Keratinocyte (primary cell): ENCODE measurements around the gene QPRT. TPM values are rescaled to one million over a fixed set of nuclear protein-coding genes. Genes with fewer than 3 reads are reported as not detected.

Experiments
- DNase-seq: peaks from one replicate; pipeline ENCODE4 v3.0.0-alpha.2; 2011; ENCODE audit warnings: low read depth, missing footprints, low spot score
- FAIRE-seq: peaks from 2 replicates; lab custom pipeline; 2011; peaks lifted over from hg19 to GRCh38; lab: Jason Lieb, UNC
- H2AFZ ChIP-seq: 2 replicates; pipeline ENCODE4 v1.6.0; 2012; ENCODE audit warnings: low read length, control low read depth, inconsistent platforms; ENCODE audit not compliant: control insufficient read depth
- H3K27ac ChIP-seq: 2 replicates; pipeline ENCODE4 v1.5.1; 2011; ENCODE audit warnings: low read length; ENCODE audit not compliant: control insufficient read depth, insufficient read depth
- H3K27me3 ChIP-seq: 3 replicates; pipeline ENCODE4 v1.6.0; 2011; ENCODE audit warnings: low read length; ENCODE audit not compliant: control insufficient read depth, insufficient read depth; ENCODE audit errors: extremely low read depth
- H3K36me3 ChIP-seq, 2 experiments: 2 replicates in 1 of 2; 3 replicates in 1 of 2; pipeline ENCODE4 v1.5.1; 2011; ENCODE audit warnings: low read length in 2 of 2, mild to moderate bottlenecking in 1 of 2; ENCODE audit not compliant: control insufficient read depth in 2 of 2, insufficient read depth in 2 of 2; ENCODE audit errors: extremely low read depth in 1 of 2
- H3K4me1 ChIP-seq: 3 replicates; pipeline ENCODE4 v1.5.1; 2011; ENCODE audit warnings: low read length; ENCODE audit not compliant: control insufficient read depth, insufficient read depth; ENCODE audit errors: extremely low read depth
- H3K4me2 ChIP-seq: 3 replicates; pipeline ENCODE4 v1.6.0; 2011; ENCODE audit warnings: low read depth, low read length; ENCODE audit not compliant: control insufficient read depth, insufficient read depth; ENCODE audit errors: extremely low read depth
- H3K4me3 ChIP-seq, 3 experiments: fragments of 200-600 bp in 1 of 3; sonication (generic) in 1 of 3; 2 replicates in 2 of 3; 3 replicates in 1 of 3; pipeline ENCODE4 v1.5.1; 2011 to 2016; ENCODE audit warnings: low read length in 3 of 3, mild to moderate bottlenecking in 3 of 3, control low read depth in 2 of 3, inconsistent platforms in 1 of 3, low read depth in 1 of 3, mixed read lengths in 1 of 3, mixed run types in 1 of 3, moderate library complexity in 1 of 3; ENCODE audit not compliant: control insufficient read depth in 2 of 3, insufficient read depth in 2 of 3; ENCODE audit errors: extremely low read depth in 1 of 3
- H3K79me2 ChIP-seq: 2 replicates; pipeline ENCODE4 v1.6.0; 2012; ENCODE audit warnings: low read length; ENCODE audit not compliant: control insufficient read depth, insufficient read depth
- H3K9ac ChIP-seq: 3 replicates; pipeline ENCODE4 v1.6.0; 2011; ENCODE audit warnings: low read length; ENCODE audit not compliant: control insufficient read depth, insufficient read depth; ENCODE audit errors: extremely low read depth
- H3K9me1 ChIP-seq: 3 replicates; pipeline ENCODE4 v1.6.0; 2011; ENCODE audit warnings: low read length; ENCODE audit not compliant: control insufficient read depth, insufficient read depth; ENCODE audit errors: extremely low read depth
- H3K9me3 ChIP-seq: 2 replicates; pipeline ENCODE4 v1.5.1; 2012; ENCODE audit warnings: low read depth, low read length; ENCODE audit not compliant: control insufficient read depth
- H4K20me1 ChIP-seq: 3 replicates; pipeline ENCODE4 v1.6.0; 2011; ENCODE audit warnings: low read length; ENCODE audit not compliant: control insufficient read depth, insufficient read depth; ENCODE audit errors: extremely low read depth
- EZH2 ChIP-seq: IDR thresholded peaks from one replicate; pipeline ENCODE4 v1.6.1; 2012; ENCODE audit warnings: inconsistent platforms, mild to moderate bottlenecking, low read length, moderate library complexity
- dilution Hi-C: fragments of 300-500 bp; cut with MboI; formaldehyde crosslinking; loops from one replicate; pipeline ENCODE4 v1.7.0; 2020; ENCODE audit warnings: low sequenced_read_pairs; ENCODE audit not compliant: extremely low pct_ligation_motif_present
- polyA plus RNA-seq, 5 experiments: library from polyadenylated mRNA; depleted of rRNA in 3 of 5; stranded (reverse) in 3 of 5; stranded (forward) in 1 of 5; unstranded in 1 of 5; fragments of >200 nt; gene quantifications; 1 replicate in 1 of 5; 2 replicates in 3 of 5; 3 replicates in 1 of 5; pipeline versions ENCODE4 v1.2.1 to v1.2.3, GENCODE V29; 2011 to 2012; ENCODE audit warnings: missing spikeins in 2 of 5, low read depth in 1 of 5, low replicate concordance in 1 of 5
- TF ChIP-seq, protein P1 (sequence below), 3 experiments: IDR thresholded peaks in 1 of 3; conservative IDR thresholded peaks in 1 of 3; optimal IDR thresholded peaks in 1 of 3; 2 replicates in 2 of 3; 3 replicates in 1 of 3; pipeline versions ENCODE3 to v1.5.1; 2011; ENCODE audit warnings: low read length in 3 of 3, mild to moderate bottlenecking in 3 of 3, moderate library complexity in 2 of 3, control low read depth in 1 of 3, inconsistent platforms in 1 of 3; ENCODE audit not compliant: insufficient read depth in 2 of 3; ENCODE audit errors: extremely low read depth in 1 of 3

QPRT gene
- polyA plus RNA-seq, 1 donor (not counting 4 experiments of a cell fraction or from before 2014, with no cell fraction given) = 8.8 TPM

DNA sequence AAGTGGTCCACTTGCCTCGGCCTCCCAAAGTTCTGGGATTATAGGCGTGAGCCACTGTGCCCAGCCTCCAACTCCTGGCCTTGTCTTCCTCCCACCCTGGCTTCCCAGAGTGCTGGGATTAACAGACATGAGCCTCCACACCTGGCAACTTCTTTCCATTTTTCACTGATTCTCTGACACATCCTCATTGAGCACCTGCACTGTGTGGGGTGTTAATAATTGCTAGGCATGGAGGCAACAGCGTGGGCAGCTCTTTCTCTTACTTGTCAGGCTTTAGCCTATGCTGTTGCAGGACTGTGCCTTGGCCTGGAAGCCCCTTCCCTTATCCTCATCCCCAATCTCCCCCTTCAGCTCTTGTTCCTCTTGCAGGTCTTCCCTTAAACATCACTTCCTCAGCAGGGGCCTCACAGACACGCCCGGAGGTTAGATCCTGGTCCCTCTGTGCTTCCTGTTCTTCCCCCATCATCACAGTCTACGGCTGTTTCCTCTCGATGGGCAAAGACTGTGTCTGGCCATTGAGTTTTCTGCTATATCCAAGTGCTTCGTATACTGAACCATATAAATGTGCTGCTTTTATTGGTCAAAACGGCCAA lies 7.9 kb downstream of the QPRT start:
- no peaks in the 10 kb centered on the region for H3K79me2 ChIP-seq

DNA sequence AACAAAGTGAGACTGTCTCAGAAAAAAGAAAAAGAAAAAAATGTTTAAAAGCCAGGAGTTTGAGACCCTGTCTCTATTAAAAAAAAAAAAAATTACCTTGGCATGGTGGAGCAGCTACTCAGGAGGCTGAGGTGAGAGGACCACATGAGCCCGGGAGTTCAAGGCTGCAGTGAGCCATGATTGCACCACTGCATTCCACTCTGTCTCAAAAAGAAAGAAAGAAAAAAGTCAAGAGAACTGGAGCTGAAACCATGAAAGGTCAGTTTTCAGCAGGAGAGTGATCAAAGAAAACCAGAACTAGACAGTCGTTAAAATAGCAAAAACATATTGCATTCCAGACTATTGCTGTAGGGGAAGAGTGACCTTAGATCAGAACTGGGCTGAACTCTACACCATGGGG lies 8.8 kb downstream of the QPRT start:
- DNase-seq (no peak), FAIRE-seq (no peak)
- Histone ChIP-seq H3K4me2 (no peak overlapping the region), H4K20me1 (no peaks in the 10 kb centered on the region), H3K79me2 (no peaks in the 10 kb centered on the region), H3K9ac (no peak overlapping the region), H2AFZ (no peak overlapping the region), H3K27me3 (no peaks in the 10 kb centered on the region), H3K9me1 (no peaks in the 10 kb centered on the region), H3K4me1 (no peaks in the 10 kb centered on the region), H3K27ac (no peak overlapping the region), H3K9me3 (no peaks in the 10 kb centered on the region), H3K36me3 (no peaks in the 10 kb centered on the region), H3K4me3 (no peak overlapping the region)
- no peak for TF ChIP-seq EZH2
- TF ChIP-seq, protein P1, sequence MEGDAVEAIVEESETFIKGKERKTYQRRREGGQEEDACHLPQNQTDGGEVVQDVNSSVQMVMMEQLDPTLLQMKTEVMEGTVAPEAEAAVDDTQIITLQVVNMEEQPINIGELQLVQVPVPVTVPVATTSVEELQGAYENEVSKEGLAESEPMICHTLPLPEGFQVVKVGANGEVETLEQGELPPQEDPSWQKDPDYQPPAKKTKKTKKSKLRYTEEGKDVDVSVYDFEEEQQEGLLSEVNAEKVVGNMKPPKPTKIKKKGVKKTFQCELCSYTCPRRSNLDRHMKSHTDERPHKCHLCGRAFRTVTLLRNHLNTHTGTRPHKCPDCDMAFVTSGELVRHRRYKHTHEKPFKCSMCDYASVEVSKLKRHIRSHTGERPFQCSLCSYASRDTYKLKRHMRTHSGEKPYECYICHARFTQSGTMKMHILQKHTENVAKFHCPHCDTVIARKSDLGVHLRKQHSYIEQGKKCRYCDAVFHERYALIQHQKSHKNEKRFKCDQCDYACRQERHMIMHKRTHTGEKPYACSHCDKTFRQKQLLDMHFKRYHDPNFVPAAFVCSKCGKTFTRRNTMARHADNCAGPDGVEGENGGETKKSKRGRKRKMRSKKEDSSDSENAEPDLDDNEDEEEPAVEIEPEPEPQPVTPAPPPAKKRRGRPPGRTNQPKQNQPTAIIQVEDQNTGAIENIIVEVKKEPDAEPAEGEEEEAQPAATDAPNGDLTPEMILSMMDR (optimal IDR thresholded peaks at IDR 0.05 in 1 of 3, IDR thresholded peaks at IDR 0.05 in 1 of 3, conservative IDR thresholded peaks at IDR 0.05 in 1 of 3; ENCODE audit: extremely low read depth in 1 of 3, insufficient read depth in 2 of 3, low read length in 3 of 3) = no peak
- dilution Hi-C loops = no loop called here

More for the DNA sequence above, 7.9 kb downstream of the QPRT start:
- H3K27me3 ChIP-seq = no peaks in the 10 kb centered on the region
- H2AFZ ChIP-seq = no peak overlapping the region
- H3K9ac ChIP-seq = no peak overlapping the region
- H3K4me1 ChIP-seq = no peaks in the 10 kb centered on the region
- H4K20me1 ChIP-seq = no peaks in the 10 kb centered on the region
- TF ChIP-seq, protein P1 (optimal IDR thresholded peaks at IDR 0.05 in 1 of 3, IDR thresholded peaks at IDR 0.05 in 1 of 3, conservative IDR thresholded peaks at IDR 0.05 in 1 of 3; ENCODE audit: extremely low read depth in 1 of 3, insufficient read depth in 2 of 3, low read length in 3 of 3) = no peak
- no peak for TF ChIP-seq EZH2
- dilution Hi-C loops = no loop called here
- no peaks in the 10 kb centered on the region for H3K9me3 ChIP-seq
- H3K9me1 ChIP-seq = no peaks in the 10 kb centered on the region
- no peak for DNase-seq
- H3K4me2 ChIP-seq = no peak overlapping the region
- H3K27ac ChIP-seq = no peak overlapping the region
- H3K4me3 ChIP-seq = no peak overlapping the region
- no peak for FAIRE-seq
- no peaks in the 10 kb centered on the region for H3K36me3 ChIP-seq
